Endothelial cell of umbilical vein (primary cell): ENCODE data around the gene ABLIM2. TPM values are rescaled to one million over a fixed set of nuclear protein-coding genes. Genes with fewer than 3 reads are reported as not detected.

Source experiments
- BruUV-seq: library from RNA; stranded (reverse); fragments of 400-500 nt; replicated peaks from 2 replicates; lab custom pipeline; 2021; lab: Mats Ljungman, UMichigan
- CTCF ChIA-PET: fragments of 300-600, 350-600 bp; sonication (Branson Sonifier 250); formaldehyde crosslinking; loops from one replicate; lab custom pipeline; 2021; ENCODE audit warnings: antibody characterized with exemption, inconsistent platforms; lab: Charles Lee
- POLR2A ChIA-PET: fragments of 300-600, 350-600 bp; sonication (Branson Sonifier 250); formaldehyde crosslinking; loops from one replicate; lab custom pipeline; 2021; ENCODE audit warnings: antibody characterized with exemption, inconsistent platforms; lab: Charles Lee
- DNase-seq: peaks from one replicate; pipeline ENCODE4 v3.0.0-alpha.2; 2011; ENCODE audit warnings: low read depth, low spot score
- FAIRE-seq: peaks from 2 replicates; lab custom pipeline; 2011; peaks lifted over from hg19 to GRCh38; lab: Jason Lieb, UNC
- H2AFZ ChIP-seq: 2 replicates; pipeline ENCODE4 v1.6.0; 2012; ENCODE audit warnings: low read depth, low read length, control low read depth, inconsistent platforms
- H3K27ac ChIP-seq: 2 replicates; pipeline ENCODE4 v1.5.1; 2011; ENCODE audit warnings: low read depth, mild to moderate bottlenecking, control low read depth, low read length, moderate library complexity; ENCODE audit not compliant: insufficient read depth
- H3K27me3 ChIP-seq, 2 experiments: 2 replicates each; pipeline versions ENCODE4 v1.6.0 to v1.6.1; 2011; ENCODE audit warnings: low read length in 2 of 2, mixed read lengths in 1 of 2; ENCODE audit not compliant: control insufficient read depth in 2 of 2, insufficient read depth in 2 of 2
- H3K36me3 ChIP-seq, 2 experiments: 2 replicates in 1 of 2; 3 replicates in 1 of 2; pipeline ENCODE4 v1.5.1; 2011; ENCODE audit warnings: low read length in 2 of 2, mild to moderate bottlenecking in 1 of 2, moderate library complexity in 1 of 2; ENCODE audit not compliant: control insufficient read depth in 2 of 2, insufficient read depth in 2 of 2; ENCODE audit errors: extremely low read depth in 1 of 2
- H3K4me1 ChIP-seq: 3 replicates; pipeline ENCODE4 v1.5.1; 2011; ENCODE audit warnings: mild to moderate bottlenecking, low read length; ENCODE audit not compliant: control insufficient read depth, insufficient read depth; ENCODE audit errors: extremely low read depth
- H3K4me2 ChIP-seq: 2 replicates; pipeline ENCODE4 v1.6.1; 2011; ENCODE audit warnings: low read length, control low read depth, mixed read lengths; ENCODE audit not compliant: insufficient read depth
- H3K4me3 ChIP-seq, 3 experiments: fragments of 200-600 bp in 1 of 3; sonication (generic), shearing (Covaris generic) in 1 of 3; replicated peaks in 1 of 3; 2 replicates each; pipeline ENCODE4 v1.5.1; 2011 to 2016; ENCODE audit warnings: control low read depth in 3 of 3, low read length in 3 of 3, mild to moderate bottlenecking in 2 of 3, inconsistent platforms in 1 of 3, low read depth in 1 of 3, moderate library complexity in 1 of 3; ENCODE audit not compliant: insufficient read depth in 1 of 3
- H3K79me2 ChIP-seq: 2 replicates; pipeline ENCODE4 v1.6.0; 2012; ENCODE audit warnings: low read length, inconsistent platforms; ENCODE audit not compliant: control insufficient read depth, insufficient read depth
- H3K9ac ChIP-seq: replicated peaks from 2 replicates; pipeline ENCODE3; 2011; ENCODE audit warnings: low read length, control low read depth; ENCODE audit not compliant: insufficient read depth; ENCODE audit errors: extremely low read depth
- H3K9me1 ChIP-seq: replicated peaks from 3 replicates; pipeline ENCODE4 v1.6.0; 2011; ENCODE audit warnings: mild to moderate bottlenecking, low read length; ENCODE audit not compliant: control insufficient read depth, insufficient read depth; ENCODE audit errors: extremely low read depth
- H3K9me3 ChIP-seq: replicated peaks from 2 replicates; pipeline ENCODE4 v1.5.1; 2012; ENCODE audit warnings: low read length, inconsistent platforms; ENCODE audit not compliant: control insufficient read depth, insufficient read depth
- H4K20me1 ChIP-seq: replicated peaks from 2 replicates; pipeline ENCODE3; 2011; ENCODE audit warnings: mild to moderate bottlenecking, low read length; ENCODE audit not compliant: control insufficient read depth, insufficient read depth; ENCODE audit errors: extremely low read depth
- CTCF ChIP-seq, 2 donors: IDR thresholded peaks; 1 replicate in 1 of 2; 2 replicates in 1 of 2; pipeline ENCODE4 v1.5.1; 2011; ENCODE audit warnings: low read length in 2 of 2, mild to moderate bottlenecking in 2 of 2, moderate library complexity in 2 of 2, control low read depth in 1 of 2, inconsistent platforms in 1 of 2, low read depth in 1 of 2; ENCODE audit not compliant: insufficient read depth in 1 of 2; ENCODE audit errors: extremely low read depth in 1 of 2
- EZH2 ChIP-seq: IDR thresholded peaks from 2 replicates; pipeline ENCODE4 v1.6.1; 2012; ENCODE audit warnings: borderline replicate concordance, low read depth, mild to moderate bottlenecking, moderate library complexity, low read length, inconsistent platforms; ENCODE audit not compliant: severe bottlenecking
- FOS ChIP-seq: IDR thresholded peaks from 2 replicates; pipeline ENCODE4 v1.6.1; 2011; ENCODE audit warnings: mild to moderate bottlenecking, low read length, moderate library complexity, borderline replicate concordance; ENCODE audit not compliant: insufficient read depth
- GATA2 ChIP-seq: IDR thresholded peaks from 2 replicates; pipeline ENCODE4 v1.7.0; 2011; ENCODE audit warnings: low read depth, mild to moderate bottlenecking, moderate library complexity, mixed read lengths, low read length; ENCODE audit not compliant: insufficient read length, insufficient read depth
- JUN ChIP-seq: IDR thresholded peaks from 2 replicates; pipeline ENCODE4 v1.6.1; 2011; ENCODE audit warnings: borderline replicate concordance, low read depth; ENCODE audit not compliant: insufficient read length, insufficient read depth
- MAX ChIP-seq: IDR thresholded peaks from 2 replicates; pipeline ENCODE4 v1.6.1; 2011; ENCODE audit not compliant: insufficient read depth, insufficient read length
- MYC ChIP-seq: IDR thresholded peaks from one replicate; pipeline ENCODE4 v1.6.1; 2011; ENCODE audit warnings: mild to moderate bottlenecking, low read depth, low read length
- POLR2A ChIP-seq: IDR thresholded peaks from 2 replicates; pipeline ENCODE4 v1.6.1; 2012; ENCODE audit warnings: low read depth, mild to moderate bottlenecking, control low read depth, low read length
- POLR2AphosphoS5 ChIP-seq: IDR thresholded peaks from 2 replicates; pipeline ENCODE4 v1.6.1; 2012; ENCODE audit warnings: low read depth, mild to moderate bottlenecking, control low read depth, low read length, moderate library complexity; ENCODE audit not compliant: insufficient read depth
- dilution Hi-C: fragments of 300-500 bp; cut with MboI; formaldehyde crosslinking; loops from one replicate; pipeline ENCODE4 v1.15.0; 2019; ENCODE audit warnings: low sequenced_read_pairs; ENCODE audit not compliant: extremely low pct_ligation_motif_present
- intact Hi-C: fragments of 100-400 bp; cut with micrococcal nuclease; formaldehyde crosslinking; loops from one replicate; pipeline ENCODE4 v1.10.0; 2022
- polyA plus RNA-seq, 4 experiments: library from polyadenylated mRNA; depleted of rRNA in 3 of 4; stranded (reverse) in 3 of 4; unstranded in 1 of 4; fragments of >200 nt; gene quantifications; 2 replicates each; pipeline versions ENCODE4 v1.2.1 to v1.2.3, GENCODE V29; 2011 to 2012; ENCODE audit warnings: missing spikeins in 1 of 4
- total RNA-seq: library from RNA; stranded (reverse); gene quantifications from 2 replicates; pipeline ENCODE4 v1.2.3, GENCODE V29; 2021

The ABLIM2 gene
- total and polyA plus RNA-seq, 2 donors (not counting 3 experiments of a cell fraction or from before 2014, with no cell fraction given), result 0.28 to 0.66 TPM

- dilution Hi-C loops (no loop called here), intact Hi-C loops (no loop called here)
- no peaks in the 10 kb centered on the region for H4K20me1 ChIP-seq
- BruUV-seq, result no TSS peak
- H3K4me2 ChIP-seq, result no peak overlapping the region
- H3K9ac ChIP-seq, result no peak overlapping the region
- H3K9me1 ChIP-seq, result no peaks in the 10 kb centered on the region
- no peaks in the 10 kb centered on the region for H3K79me2 ChIP-seq
- ChIA-PET POLR2A (no interaction called here), CTCF (no interaction called here)
- no peak for TF ChIP-seq EZH2
- no peak for TF ChIP-seq GATA2
- TF ChIP-seq POLR2A, result no peak
- TF ChIP-seq CTCF (IDR thresholded peaks at IDR 0.05; ENCODE audit: extremely low read depth in 1 of 2, insufficient read depth in 1 of 2, low read depth in 1 of 2, low read length in 2 of 2), result no peak
- no peak for TF ChIP-seq JUN
- TF ChIP-seq POLR2AphosphoS5, result no peak
- TF ChIP-seq FOS, result no peak
- TF ChIP-seq MAX, result no peak
- TF ChIP-seq MYC, result no peak
- peaks cover 11% of the 10 kb centered on the region for H3K4me1 ChIP-seq
- no peak for FAIRE-seq
- no peak overlapping the region for H3K27ac ChIP-seq
- no peak overlapping the region for H2AFZ ChIP-seq
- H3K36me3 ChIP-seq, result no peaks in the 10 kb centered on the region
- no peak overlapping the region for H3K4me3 ChIP-seq
- no peaks in the 10 kb centered on the region for H3K9me3 ChIP-seq
- H3K27me3 ChIP-seq, result no peaks in the 10 kb centered on the region
- DNase-seq, result no peak
Observed at GRCh38 chr4:8085491-8086117, 73.0 kb downstream of the ABLIM2 start.
